Panc1 (cell line): ENCODE measurements around the gene FMO1.

Source experiments
- POLR2AphosphoS5 ChIP-seq: IDR thresholded peaks from 2 replicates; pipeline ENCODE4 v1.6.1; 2012; ENCODE audit warnings: mild to moderate bottlenecking, low read depth, low read length, moderate library complexity
- REST ChIP-seq, 2 experiments: IDR thresholded peaks; 2 replicates each; pipeline ENCODE4 v1.6.1; 2011 to 2012; ENCODE audit warnings: low read depth in 2 of 2, control low read depth in 1 of 2, low read length in 1 of 2, mild to moderate bottlenecking in 1 of 2, moderate library complexity in 1 of 2; ENCODE audit not compliant: insufficient read depth in 1 of 2

- TF ChIP-seq POLR2AphosphoS5 (no peak), REST (IDR thresholded peaks at IDR 0.05; ENCODE audit: insufficient read depth in 1 of 2, low read depth in 2 of 2, low read length in 1 of 2) (no peak)
These were observed 85.8 kb downstream of the FMO1 start for GRCh38 chr1:171334024-171334640.
